GM18505 (cell line): ENCODE data around the gene UQCC5.
"Not testable (repeated sequence)": the region's sequence is repeated elsewhere in the genome, so short reads cannot be mapped to it uniquely, and the experiment has no call there.

Experiments
- ATAC-seq: cut with Tn5 transposase; IDR thresholded peaks from one replicate; pipeline ENCODE4 v1.9.1; 2021; ENCODE audit not compliant: unreplicated experiment
- POLR2A ChIP-seq: IDR thresholded peaks from 4 replicates; pipeline ENCODE4 v1.6.1; 2011; ENCODE audit warnings: borderline replicate concordance; ENCODE audit not compliant: insufficient read depth, insufficient read length; ENCODE audit errors: extremely low read depth

Gene UQCC5

DNA sequence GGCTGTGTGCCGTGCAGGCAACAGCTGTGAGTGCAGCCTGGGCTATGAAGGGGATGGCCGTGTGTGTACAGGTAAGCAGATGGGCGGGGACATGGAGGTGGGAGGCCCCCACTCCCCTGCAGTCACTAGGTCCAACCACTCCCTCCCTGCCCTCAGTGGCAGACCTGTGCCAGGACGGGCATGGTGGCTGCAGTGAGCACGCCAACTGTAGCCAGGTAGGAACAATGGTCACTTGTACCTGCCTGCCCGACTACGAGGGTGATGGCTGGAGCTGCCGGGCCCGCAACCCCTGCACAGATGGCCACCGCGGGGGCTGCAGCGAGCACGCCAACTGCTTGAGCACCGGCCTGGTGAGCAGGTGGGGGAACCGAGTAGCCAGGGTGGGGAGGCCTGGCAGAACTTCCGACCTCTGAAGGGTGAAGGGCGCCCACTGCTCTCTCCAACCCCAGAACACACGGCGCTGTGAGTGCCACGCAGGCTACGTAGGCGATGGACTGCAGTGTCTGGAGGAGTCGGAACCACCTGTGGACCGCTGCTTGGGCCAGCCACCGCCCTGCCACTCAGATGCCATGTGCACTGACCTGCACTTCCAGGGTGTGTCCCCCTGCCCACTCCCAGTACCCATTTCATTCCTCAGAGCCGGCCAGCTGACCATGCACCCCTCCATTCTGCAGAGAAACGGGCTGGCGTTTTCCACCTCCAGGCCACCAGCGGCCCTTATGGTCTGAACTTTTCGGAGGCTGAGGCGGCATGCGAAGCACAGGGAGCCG, 14.3 kb upstream of the UQCC5 start:
- no peak for TF ChIP-seq POLR2A
- no peak for ATAC-seq

GRCh38 chr3:52522651-52523251, 13.7 kb upstream of the UQCC5 start:
- no peak for ATAC-seq
- no peak for TF ChIP-seq POLR2A

GRCh38 chr3:52523386-52524257, 12.8 kb upstream of the UQCC5 start:
- no peak for TF ChIP-seq POLR2A
- ATAC-seq: no peak

DNA sequence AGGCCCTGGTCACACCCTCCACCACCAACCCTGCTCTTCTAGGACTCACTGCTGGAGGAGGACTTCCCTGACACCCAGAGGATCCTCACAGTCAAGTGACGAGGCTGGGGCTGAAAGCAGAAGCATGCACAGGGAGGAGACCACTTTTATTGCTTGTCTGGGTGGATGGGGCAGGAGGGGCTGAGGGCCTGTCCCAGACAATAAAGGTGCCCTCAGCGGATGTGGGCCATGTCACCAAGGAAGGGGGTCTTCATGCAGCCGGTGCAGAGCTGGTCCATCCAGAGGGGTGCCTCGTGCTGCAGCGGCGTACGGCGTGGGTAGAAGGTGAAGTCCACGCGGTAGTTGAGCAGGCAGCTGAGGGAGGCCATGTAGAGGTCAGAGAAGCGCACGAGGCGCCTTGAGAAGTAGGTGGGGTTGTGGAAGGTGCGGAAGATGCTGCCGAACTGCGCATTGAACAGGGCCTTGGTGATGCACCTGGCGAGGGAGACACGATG, 12.1 kb upstream of the UQCC5 start:
- TF ChIP-seq POLR2A: no peak
- no peak for ATAC-seq

- no peak for ATAC-seq
- TF ChIP-seq POLR2A: no peak
Measured at GRCh38 chr3:52524752-52525679, 11.4 kb upstream of the UQCC5 start.

DNA sequence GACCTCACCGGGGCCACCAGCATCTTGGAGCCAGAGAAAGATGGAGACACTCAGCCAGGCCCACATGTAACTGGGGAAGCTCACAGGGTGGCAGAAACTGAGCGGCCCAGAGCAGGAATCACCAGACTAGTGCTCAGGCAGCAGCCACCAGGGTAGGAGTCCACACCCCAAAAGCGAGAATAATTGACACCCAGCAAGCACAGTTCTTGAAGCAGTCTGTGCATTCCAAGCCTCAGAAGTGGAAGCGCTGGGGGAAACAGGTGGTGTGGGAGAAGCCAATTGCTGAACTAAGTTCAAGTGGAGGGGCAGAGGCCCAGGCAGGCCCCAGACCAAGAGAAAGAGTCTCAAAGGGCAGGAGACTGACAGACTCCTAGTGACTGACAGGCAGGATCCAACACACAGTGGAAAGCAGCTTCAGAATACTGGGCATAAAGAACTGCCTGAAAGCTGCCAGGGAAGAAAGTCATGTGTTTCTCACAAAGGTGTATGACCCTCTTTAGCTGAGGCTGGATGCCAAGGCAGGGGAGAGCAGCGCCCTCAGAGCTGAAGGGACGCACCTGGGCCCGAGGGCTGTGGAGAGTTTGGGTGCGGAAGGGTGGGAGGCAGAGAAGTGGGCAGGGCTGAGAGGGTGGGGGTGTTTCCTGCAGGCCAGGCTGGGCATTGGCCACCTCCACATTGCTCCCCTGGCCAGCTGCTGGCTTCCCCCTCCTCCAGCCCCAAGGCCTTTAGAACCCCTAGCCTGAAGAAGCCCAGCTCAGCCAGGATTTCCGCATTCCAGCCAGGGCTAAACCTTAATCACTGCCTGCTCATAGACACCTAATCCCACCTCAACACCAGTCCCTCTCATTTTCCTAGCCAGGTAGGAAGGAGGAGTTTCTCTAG, 10.5 kb upstream of the UQCC5 start:
- ATAC-seq: no peak

DNA sequence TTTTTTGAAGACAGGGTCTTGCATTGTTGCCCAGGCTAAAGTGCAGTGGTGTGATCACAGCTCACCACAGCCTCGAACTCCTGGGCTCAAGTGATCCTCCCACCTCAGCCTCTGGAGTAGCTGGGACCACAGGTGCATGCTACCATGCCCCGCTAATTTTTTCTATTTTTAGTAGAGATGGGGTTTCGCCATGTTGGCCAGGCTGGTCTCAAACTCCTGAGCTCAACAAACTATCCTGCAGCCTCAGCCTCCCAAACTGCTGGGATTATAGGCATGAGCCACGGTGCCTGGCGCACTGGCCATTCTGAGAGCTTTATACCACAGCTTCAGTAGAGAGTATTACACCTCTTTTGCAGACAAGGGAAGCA, 9.8 kb upstream of the UQCC5 start:
- ATAC-seq: not testable (repeated sequence)

More for the DNA sequence above, 10.5 kb upstream of the UQCC5 start:
- no peak for TF ChIP-seq POLR2A

GRCh38 chr3:52527039-52527731, 9.2 kb upstream of the UQCC5 start:
- no peak for ATAC-seq
- no peak for TF ChIP-seq POLR2A

GRCh38 chr3:52527732-52528585, 8.4 kb upstream of the UQCC5 start:
- no peak for TF ChIP-seq POLR2A
- no peak for ATAC-seq

DNA sequence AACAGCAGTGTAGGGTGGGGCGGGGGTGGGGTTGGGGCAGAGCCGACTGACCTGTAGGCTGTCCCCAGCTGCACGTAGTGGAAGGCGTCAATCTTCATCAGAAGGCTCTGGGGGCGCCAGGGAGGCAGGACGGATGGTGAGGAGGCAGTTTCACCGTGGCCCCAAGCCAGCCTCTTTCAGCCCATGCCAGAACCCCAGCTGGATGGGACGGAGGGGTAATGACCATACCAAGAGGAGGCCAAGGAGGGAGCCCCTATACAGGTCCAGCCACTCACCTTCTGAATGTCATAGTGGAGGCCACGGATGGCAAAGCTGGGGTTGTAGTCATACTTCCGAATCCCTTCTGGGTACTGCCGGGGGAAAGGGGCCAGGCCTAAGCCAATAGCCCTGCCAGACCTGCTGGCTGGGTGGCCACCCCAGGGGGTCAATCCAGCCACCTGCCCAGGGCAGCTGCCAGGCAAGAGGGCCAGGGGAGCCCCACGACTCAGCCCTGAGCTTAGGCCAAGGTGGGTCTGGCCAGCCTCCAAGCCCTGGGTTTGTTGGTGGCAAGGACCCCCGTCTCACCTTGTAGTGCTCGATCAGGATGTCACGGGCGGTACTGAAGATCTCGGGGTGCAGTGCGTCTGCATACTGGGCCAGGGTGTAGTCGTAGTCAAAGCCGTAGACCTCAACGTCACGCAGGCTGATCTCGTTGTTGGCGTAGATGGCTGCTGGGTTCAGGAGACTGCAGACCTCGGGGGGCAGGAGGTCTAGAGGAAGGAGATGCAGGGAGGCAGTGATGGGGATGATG, 7.6 kb upstream of the UQCC5 start:
- no peak for TF ChIP-seq POLR2A
- no peak for ATAC-seq
